ENCODE data around the gene MTCL3.
A peak's percentile ranks its signal among the peaks of the same experiment; 100 is the strongest.
"Not testable (repeated sequence)": the region's sequence is repeated elsewhere in the genome, so short reads cannot be mapped to it uniquely, and the experiment has no call there.

The MTCL3 gene

GRCh38 chr6:127466416-127466815, 52.7 kb downstream of the MTCL3 start:
- no peak for DNase-seq (ENCODE audit: low spot score)

GRCh38 chr6:127464881-127465459, 54.2 kb downstream of the MTCL3 start:
- DNase-seq (ENCODE audit: low spot score) = peak; percentile 79

GRCh38 chr6:127464161-127464880, 54.8 kb downstream of the MTCL3 start:
- DNase-seq (ENCODE audit: low spot score) = peak; percentile 81

- no peak for DNase-seq (ENCODE audit: low spot score)
Observed at GRCh38 chr6:127463056-127463455, 56.1 kb downstream of the MTCL3 start.

- no peak for DNase-seq (ENCODE audit: low spot score)
Observed at GRCh38 chr6:127462376-127462775, 56.8 kb downstream of the MTCL3 start.

GRCh38 chr6:127460465-127460864, 58.7 kb downstream of the MTCL3 start:
- DNase-seq (ENCODE audit: low spot score) = no peak

- DNase-seq (ENCODE audit: low spot score) = peak; percentile 52
Observed at GRCh38 chr6:127459231-127459641, 59.9 kb downstream of the MTCL3 start, which contains the start of gene KIAA0408. TSS of gene KIAA0408 (minus strand) at chr6:127459389. CDS start at chr6:127453981, 5,408 bp downstream.

GRCh38 chr6:127458817-127459216, 60.3 kb downstream of the MTCL3 start:
- DNase-seq (ENCODE audit: low spot score) = peak; percentile 62

- no peak for DNase-seq (ENCODE audit: low spot score)
Observed at GRCh38 chr6:127458222-127458621, 60.9 kb downstream of the MTCL3 start.

GRCh38 chr6:127457456-127458064, 61.6 kb downstream of the MTCL3 start:
- peak; percentile 59 for DNase-seq (ENCODE audit: low spot score)

GRCh38 chr6:127456465-127456864, 62.7 kb downstream of the MTCL3 start:
- DNase-seq (ENCODE audit: low spot score) = no peak

GRCh38 chr6:127453845-127454619, 65.1 kb downstream of the MTCL3 start:
- DNase-seq (ENCODE audit: low spot score) = no peak

- no peak for DNase-seq (ENCODE audit: low spot score)
Observed at GRCh38 chr6:127452803-127453202, 66.3 kb downstream of the MTCL3 start.

GRCh38 chr6:127451388-127451787, 67.7 kb downstream of the MTCL3 start:
- DNase-seq (ENCODE audit: low spot score) = no peak

GRCh38 chr6:127447780-127448179, 71.4 kb downstream of the MTCL3 start:
- DNase-seq (ENCODE audit: low spot score) = no peak

- DNase-seq (ENCODE audit: low spot score) = no peak
Observed at GRCh38 chr6:127446356-127446755, 72.8 kb downstream of the MTCL3 start.

- DNase-seq (ENCODE audit: low spot score) = no peak
Observed at GRCh38 chr6:127441881-127442280, 77.3 kb downstream of the MTCL3 start.

- DNase-seq (ENCODE audit: low spot score) = no peak
Observed at GRCh38 chr6:127439718-127440117, 79.4 kb downstream of the MTCL3 start.

GRCh38 chr6:127436578-127437110, 82.5 kb downstream of the MTCL3 start:
- no peak for DNase-seq (ENCODE audit: low spot score)

GRCh38 chr6:127435626-127436220, 83.4 kb downstream of the MTCL3 start:
- no peak for DNase-seq (ENCODE audit: low spot score)

GRCh38 chr6:127434651-127435050, 84.5 kb downstream of the MTCL3 start:
- no peak for DNase-seq (ENCODE audit: low spot score)

- not testable (repeated sequence) for DNase-seq (ENCODE audit: low spot score)
Observed at GRCh38 chr6:127428562-127428961, 90.6 kb downstream of the MTCL3 start.
